ENCODE measurements around the gene DHX34. TPM values are rescaled to one million over a fixed set of nuclear protein-coding genes. Genes with fewer than 3 reads are reported as not detected.

DHX34 gene
- 16.8 and 18.9 TPM in 2 replicates for total RNA-seq

GRCh38 chr19:47348819-47349795, at the start of gene DHX34:
DHX34 (plus strand) TSS chr19:47349315; CDS start chr19:47353031, 3,716 bp downstream.

GRCh38 chr19:47309608-47310007, 39.5 kb upstream of the DHX34 start, which contains the start of gene C5AR1:
C5AR1 (plus strand) TSS chr19:47309861; CDS start chr19:47309896, 35 bp downstream.

GRCh38 chr19:47331931-47332547, 17.1 kb upstream of the DHX34 start, which contains the start of gene C5AR2:
C5AR2 (plus strand) TSS chr19:47332175; CDS start chr19:47340800, 8,625 bp downstream.

DNA sequence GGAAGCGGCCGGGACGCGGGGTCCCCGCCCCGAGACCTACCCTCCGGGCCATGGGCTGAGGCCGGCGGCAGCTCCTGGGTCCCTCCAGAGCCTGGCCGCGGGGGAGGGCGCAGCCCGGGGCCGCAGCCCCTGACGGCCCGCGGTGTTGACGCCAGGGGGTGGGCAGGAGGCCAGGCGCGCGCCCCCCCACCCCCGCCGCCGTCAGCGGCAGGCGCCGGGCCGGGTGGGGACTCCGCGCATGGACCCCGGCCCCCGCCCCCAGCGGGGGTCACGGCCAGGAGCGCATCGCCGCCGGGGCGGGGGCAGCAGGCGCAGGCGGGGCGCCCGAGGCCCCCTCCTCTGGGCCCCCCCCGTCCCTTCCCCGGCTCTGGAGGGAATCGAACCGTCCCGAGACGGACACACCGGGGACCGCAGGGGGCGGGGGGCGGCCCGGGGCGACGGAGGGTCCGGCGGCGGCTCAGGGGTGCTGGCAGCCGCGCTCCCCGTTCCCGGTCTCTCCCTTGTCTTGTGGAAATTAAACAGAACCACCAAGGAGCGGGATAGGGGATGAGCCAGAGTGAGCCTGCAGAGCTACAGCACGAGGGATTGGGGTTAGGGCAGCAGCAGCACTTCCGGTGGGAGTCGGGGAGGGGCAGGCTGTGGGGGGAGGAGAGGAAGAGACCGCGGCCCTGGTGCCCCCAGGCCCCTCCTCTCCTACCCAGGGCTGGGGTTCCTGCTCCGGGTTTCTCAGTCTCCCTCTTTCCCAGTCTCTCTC, 70.1 kb downstream of the DHX34 start, which contains the start of gene MEIS3:
Gene MEIS3, minus strand, starts transcription at position 498 of the 754 bp plus-strand sequence. Its CDS starts 446 bp downstream, at position 52.

Other genes with a start within 250 kb of the DHX34 start
- gene ZC3H4, start 235.5 kb upstream of the DHX34 start, total RNA-seq, result 24.0 and 25.1 TPM in 2 replicates
- gene SAE1, start 218.5 kb upstream of the DHX34 start, total RNA-seq, result 93.0 and 187 TPM in 2 replicates
- gene BBC3, start 118.1 kb upstream of the DHX34 start, total RNA-seq, result 14.0 and 26.6 TPM in 2 replicates
- 9.0 and 10.9 TPM in 2 replicates for gene CCDC9, start 92.8 kb upstream of the DHX34 start, total RNA-seq
- 5.2 and 12.4 TPM in 2 replicates for gene INAFM1, start 74.4 kb upstream of the DHX34 start, total RNA-seq
- gene C5AR1, start 39.5 kb upstream of the DHX34 start, total RNA-seq, result not detected in 2 replicates
- not detected in 2 replicates for gene C5AR2, start 17.1 kb upstream of the DHX34 start, total RNA-seq
- gene MEIS3, start 70.2 kb downstream of the DHX34 start, total RNA-seq, result 6.0 and 12.4 TPM in 2 replicates
- gene SLC8A2, start 122.6 kb downstream of the DHX34 start, total RNA-seq, result not detected in 2 replicates
- 6.6 and 7.7 TPM in 2 replicates for gene KPTN, start 134.9 kb downstream of the DHX34 start, total RNA-seq
- gene NAPA, start 165.7 kb downstream of the DHX34 start, total RNA-seq, result 94.7 and 108 TPM in 2 replicates
- 0.13 TPM in 1 of 2 replicates, not detected in the other for gene ZNF541, start 223.8 kb downstream of the DHX34 start, total RNA-seq